Dendritic cell treated with granulocyte-macrophage colony-stimulating factor and Interleukin-4, amounts not matched to agents 40 ng/mL and 50 ng/mL, for 4 days (primary cell): Measurements from ENCODE around the gene PXK.
"Not testable (repeated sequence)": the region's sequence is repeated elsewhere in the genome, so short reads cannot be mapped to it uniquely, and the experiment has no call there.

Experiments
- H3K27ac Mint-ChIP-seq: one replicate; pipeline ENCODE4 v1.8.0; 2022; ENCODE audit warnings: mild to moderate bottlenecking, mixed read lengths
- H3K27me3 Mint-ChIP-seq: one replicate; pipeline ENCODE4 v1.8.0; 2022; ENCODE audit warnings: mild to moderate bottlenecking, mixed read lengths
- H3K36me3 Mint-ChIP-seq: one replicate; pipeline ENCODE4 v1.8.0; 2022; ENCODE audit warnings: low read depth, mixed read lengths
- H3K4me1 Mint-ChIP-seq: one replicate; pipeline ENCODE4 v1.8.0; 2022; ENCODE audit warnings: low read depth, mixed read lengths
- H3K4me3 Mint-ChIP-seq: one replicate; pipeline ENCODE4 v1.8.0; 2022; ENCODE audit warnings: mild to moderate bottlenecking, moderate library complexity, mixed read lengths
- H3K9me3 Mint-ChIP-seq: one replicate; pipeline ENCODE4 v1.8.0; 2022; ENCODE audit warnings: mixed read lengths
- intact Hi-C: fragments of 100-400 bp; cut with micrococcal nuclease; formaldehyde crosslinking; loops from one replicate; pipeline ENCODE4 v1.15.0; 2022

Gene PXK

GRCh38 chr3:58329150-58329921, 3.4 kb upstream of the PXK start:
- Mint-ChIP-seq H3K4me3 (no peak overlapping the region), H3K36me3 (peaks cover 10% of the 10 kb centered on the region), H3K9me3 (no peaks in the 10 kb centered on the region), H3K4me1 (peaks cover 10% of the 10 kb centered on the region), H3K27ac (no peak overlapping the region), H3K27me3 (no peaks in the 10 kb centered on the region)
- intact Hi-C loops, result no loop called here

GRCh38 chr3:58329922-58330413, 2.7 kb upstream of the PXK start:
- intact Hi-C loops, result loop anchor here (5.0 kb wide), 1 partner anchor 42 kb away; no protein-coding TSS in a partner anchor
- H3K9me3 Mint-ChIP-seq, result no peaks in the 10 kb centered on the region
- H3K4me3 Mint-ChIP-seq, result no peak overlapping the region

GRCh38 chr3:58331593-58332152, 1.0 kb upstream of the PXK start:
- H3K36me3 Mint-ChIP-seq, result peaks cover 19% of the 10 kb centered on the region
- H3K27me3 Mint-ChIP-seq, result no peaks in the 10 kb centered on the region
- peaks cover 32% of the 10 kb centered on the region for H3K4me1 Mint-ChIP-seq
- intact Hi-C loops, result loop anchor here (2.0 to 5.0 kb wide), 2 partner anchors 41 to 161 kb away; partner anchors contain the start of gene KCTD6
- peak overlapping the region; percentile 91 for H3K27ac Mint-ChIP-seq
- no peaks in the 10 kb centered on the region for H3K9me3 Mint-ChIP-seq
- peak overlapping the region; percentile 95 for H3K4me3 Mint-ChIP-seq

More at GRCh38 chr3:58329922-58330413, 2.7 kb upstream of the PXK start:
- Mint-ChIP-seq H3K27ac (no peak overlapping the region), H3K4me1 (peaks cover 16% of the 10 kb centered on the region), H3K36me3 (peaks cover 10% of the 10 kb centered on the region), H3K27me3 (no peaks in the 10 kb centered on the region)

- H3K4me1 Mint-ChIP-seq, result peaks cover 41% of the 10 kb centered on the region
- no peaks in the 10 kb centered on the region for H3K9me3 Mint-ChIP-seq
- intact Hi-C loops, result loop anchor here (2.0 to 5.0 kb wide), 3 partner anchors 17 to 159 kb away; partner anchors contain the start of gene KCTD6
- peaks cover 19% of the 10 kb centered on the region for H3K36me3 Mint-ChIP-seq
- H3K27me3 Mint-ChIP-seq, result no peaks in the 10 kb centered on the region
- H3K27ac Mint-ChIP-seq, result peak overlapping the region; percentile 91
- peak overlapping the region; percentile 95 for H3K4me3 Mint-ChIP-seq
Measured at GRCh38 chr3:58333206-58334012, 717 bp downstream of the PXK start.

- Mint-ChIP-seq H3K27ac (peak overlapping the region; percentile 91), H3K36me3 (peaks cover 25% of the 10 kb centered on the region), H3K9me3 (no peaks in the 10 kb centered on the region), H3K4me1 (peaks cover 46% of the 10 kb centered on the region), H3K4me3 (peak overlapping the region; percentile 95), H3K27me3 (no peaks in the 10 kb centered on the region)
- intact Hi-C loops, result loop anchor here (2.0 to 5.0 kb wide), 2 partner anchors 17 to 38 kb away; no protein-coding TSS in a partner anchor
Measured at GRCh38 chr3:58334013-58334321, 1.3 kb downstream of the PXK start.

- peaks cover 48% of the 10 kb centered on the region for H3K4me1 Mint-ChIP-seq
- peaks cover 29% of the 10 kb centered on the region for H3K36me3 Mint-ChIP-seq
- intact Hi-C loops, result loop anchor here (2.0 to 5.0 kb wide), 2 partner anchors 16 to 38 kb away; no protein-coding TSS in a partner anchor
- H3K4me3 Mint-ChIP-seq, result peak overlapping the region; percentile 95
- H3K9me3 Mint-ChIP-seq, result no peaks in the 10 kb centered on the region
- peak overlapping the region; percentile 91 for H3K27ac Mint-ChIP-seq
- H3K27me3 Mint-ChIP-seq, result no peaks in the 10 kb centered on the region
Measured at GRCh38 chr3:58334506-58334884, 1.8 kb downstream of the PXK start.

GRCh38 chr3:58335652-58335947, 2.9 kb downstream of the PXK start:
- H3K27me3 Mint-ChIP-seq, result no peaks in the 10 kb centered on the region
- peak overlapping the region; percentile 95 for H3K4me3 Mint-ChIP-seq
- no peaks in the 10 kb centered on the region for H3K9me3 Mint-ChIP-seq
- intact Hi-C loops, result loop anchor here (2.0 kb wide), 1 partner anchor 15 kb away; no protein-coding TSS in a partner anchor
- H3K4me1 Mint-ChIP-seq, result peaks cover 49% of the 10 kb centered on the region
- H3K27ac Mint-ChIP-seq, result peak overlapping the region; percentile 91
- peaks cover 38% of the 10 kb centered on the region for H3K36me3 Mint-ChIP-seq

- Mint-ChIP-seq H3K9me3 (no peaks in the 10 kb centered on the region), H3K36me3 (peaks cover 45% of the 10 kb centered on the region), H3K27ac (peak overlapping the region; percentile 91), H3K27me3 (no peaks in the 10 kb centered on the region), H3K4me3 (peak overlapping the region; percentile 58), H3K4me1 (peaks cover 56% of the 10 kb centered on the region)
- intact Hi-C loops, result no loop called here
Measured at GRCh38 chr3:58336135-58336882, 3.6 kb downstream of the PXK start.

GRCh38 chr3:58337190-58337589, 4.5 kb downstream of the PXK start:
- Mint-ChIP-seq H3K4me3 (no peak overlapping the region), H3K4me1 (peaks cover 50% of the 10 kb centered on the region), H3K27ac (peak overlapping the region; percentile 22), H3K27me3 (no peaks in the 10 kb centered on the region), H3K36me3 (peaks cover 54% of the 10 kb centered on the region), H3K9me3 (no peaks in the 10 kb centered on the region)
- intact Hi-C loops, result no loop called here

- H3K9me3 Mint-ChIP-seq, H3K27ac Mint-ChIP-seq, H3K4me3 Mint-ChIP-seq, intact Hi-C loops, H3K27me3 Mint-ChIP-seq: not testable (repeated sequence)
- H3K4me1 Mint-ChIP-seq, result peaks cover 59% of the 10 kb centered on the region
- H3K36me3 Mint-ChIP-seq, result peaks cover 63% of the 10 kb centered on the region
Measured at GRCh38 chr3:58339146-58339545, 6.5 kb downstream of the PXK start.

- H3K4me3 Mint-ChIP-seq, result no peak overlapping the region
- H3K27ac Mint-ChIP-seq, result no peak overlapping the region
- H3K27me3 Mint-ChIP-seq, result no peaks in the 10 kb centered on the region
- H3K9me3 Mint-ChIP-seq, result no peaks in the 10 kb centered on the region
- intact Hi-C loops, result no loop called here
- peaks cover 68% of the 10 kb centered on the region for H3K36me3 Mint-ChIP-seq
- H3K4me1 Mint-ChIP-seq, result peaks cover 55% of the 10 kb centered on the region
Measured at GRCh38 chr3:58340594-58341244, 8.0 kb downstream of the PXK start.

- intact Hi-C loops, result no loop called here
- Mint-ChIP-seq H3K36me3 (peaks cover 68% of the 10 kb centered on the region), H3K4me3 (no peak overlapping the region), H3K27me3 (no peaks in the 10 kb centered on the region), H3K27ac (no peak overlapping the region), H3K4me1 (peaks cover 55% of the 10 kb centered on the region), H3K9me3 (no peaks in the 10 kb centered on the region)
Measured at GRCh38 chr3:58341376-58341775, 8.7 kb downstream of the PXK start.

- intact Hi-C loops, result no loop called here
- H3K27ac Mint-ChIP-seq, result no peak overlapping the region
- peaks cover 69% of the 10 kb centered on the region for H3K36me3 Mint-ChIP-seq
- H3K27me3 Mint-ChIP-seq, result no peaks in the 10 kb centered on the region
- no peak overlapping the region for H3K4me3 Mint-ChIP-seq
- H3K9me3 Mint-ChIP-seq, result no peaks in the 10 kb centered on the region
- peaks cover 47% of the 10 kb centered on the region for H3K4me1 Mint-ChIP-seq
Measured at GRCh38 chr3:58342676-58343075, 10.0 kb downstream of the PXK start.
